NCI-H1417 treated with DMSO at 0.1 percent for 48 hours (cell line): Measurements from ENCODE around the gene NUP37.
"Not testable (repeated sequence)": the region's sequence is repeated elsewhere in the genome, so short reads cannot be mapped to it uniquely, and the experiment has no call there.

Source experiments
- DNase-seq: peaks from one replicate; lab custom pipeline; 2025; lab: John Stamatoyannopoulos, UW

The NUP37 gene, protein sequence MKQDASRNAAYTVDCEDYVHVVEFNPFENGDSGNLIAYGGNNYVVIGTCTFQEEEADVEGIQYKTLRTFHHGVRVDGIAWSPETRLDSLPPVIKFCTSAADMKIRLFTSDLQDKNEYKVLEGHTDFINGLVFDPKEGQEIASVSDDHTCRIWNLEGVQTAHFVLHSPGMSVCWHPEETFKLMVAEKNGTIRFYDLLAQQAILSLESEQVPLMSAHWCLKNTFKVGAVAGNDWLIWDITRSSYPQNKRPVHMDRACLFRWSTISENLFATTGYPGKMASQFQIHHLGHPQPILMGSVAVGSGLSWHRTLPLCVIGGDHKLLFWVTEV

GRCh38 chr12:102119674-102120563 lies at the start of gene NUP37, which contains the start of gene PARPBP:
Gene NUP37 (minus strand): TSS chr12:102120114. CDS start chr12:102118518, 1,596 bp downstream.
Gene PARPBP (plus strand): TSS chr12:102120183. CDS start chr12:102123889, 3,706 bp downstream.
- DNase-seq, result peak; percentile 54

- no peak for DNase-seq
These were observed 48.1 kb upstream of the NUP37 start for GRCh38 chr12:102167821-102168604.

DNA sequence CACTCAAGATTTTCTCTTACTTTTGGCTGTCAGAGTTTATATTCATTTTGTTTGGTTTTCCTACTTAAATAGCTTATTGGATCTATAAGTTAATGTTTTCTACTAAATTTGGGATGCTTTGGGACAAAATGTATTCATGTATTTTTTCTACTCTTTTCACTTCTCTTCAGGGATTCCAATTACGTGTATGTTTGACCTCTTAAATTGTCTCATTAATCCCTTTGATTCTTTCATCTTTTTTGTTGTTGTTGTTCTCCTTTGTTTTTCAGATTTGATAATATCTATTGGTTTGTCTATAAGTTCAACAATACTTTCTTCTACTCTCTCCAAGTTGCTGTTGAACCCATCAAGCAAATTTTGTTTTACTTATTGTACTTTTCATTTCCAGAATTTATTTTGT lies 43.5 kb upstream of the NUP37 start:
- DNase-seq, result no peak

GRCh38 chr12:102155206-102155605 lies 35.3 kb upstream of the NUP37 start:
- DNase-seq, result not testable (repeated sequence)

DNA sequence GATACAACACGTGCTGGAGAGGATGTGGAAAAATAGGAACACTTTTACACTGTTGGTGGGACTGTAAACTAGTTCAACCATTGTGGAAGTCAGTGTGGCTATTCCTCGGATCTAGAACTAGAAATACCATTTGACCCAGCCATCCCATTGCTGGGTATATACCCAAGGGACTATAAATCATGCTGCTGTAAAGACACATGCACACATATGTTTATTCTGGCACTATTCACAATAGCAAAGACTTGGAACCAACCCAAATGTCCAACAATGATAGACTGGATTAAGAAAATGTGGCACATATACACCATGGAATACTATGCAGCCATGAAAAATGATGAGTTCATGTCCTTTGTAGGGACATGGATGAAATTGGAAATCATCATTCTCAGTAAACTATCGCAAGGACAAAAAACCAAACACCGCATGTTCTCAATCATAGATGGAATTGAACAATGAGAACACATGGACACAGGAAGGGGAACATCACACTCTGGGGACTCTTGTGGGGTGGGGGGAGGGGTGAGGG lies 27.2 kb upstream of the NUP37 start:
- not testable (repeated sequence) for DNase-seq

DNA sequence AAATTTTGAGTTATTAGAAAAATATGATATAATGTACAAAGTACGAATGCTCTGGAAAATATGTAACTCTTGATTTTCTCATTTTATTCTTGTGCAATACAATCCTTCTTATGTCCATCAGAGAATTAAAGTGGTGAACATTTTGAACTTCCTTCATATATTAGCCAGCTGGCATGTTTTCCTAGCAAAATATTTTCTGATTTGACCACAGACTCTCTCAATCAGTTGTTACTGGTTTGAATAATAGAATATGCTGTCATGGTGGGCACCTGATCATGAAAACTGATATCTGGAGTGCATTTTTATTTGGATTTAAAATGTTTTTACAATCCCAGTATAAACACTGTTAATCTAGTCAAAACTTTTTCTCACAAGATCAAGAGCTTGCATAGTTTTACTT lies 24.3 kb upstream of the NUP37 start:
- no peak for DNase-seq

DNA sequence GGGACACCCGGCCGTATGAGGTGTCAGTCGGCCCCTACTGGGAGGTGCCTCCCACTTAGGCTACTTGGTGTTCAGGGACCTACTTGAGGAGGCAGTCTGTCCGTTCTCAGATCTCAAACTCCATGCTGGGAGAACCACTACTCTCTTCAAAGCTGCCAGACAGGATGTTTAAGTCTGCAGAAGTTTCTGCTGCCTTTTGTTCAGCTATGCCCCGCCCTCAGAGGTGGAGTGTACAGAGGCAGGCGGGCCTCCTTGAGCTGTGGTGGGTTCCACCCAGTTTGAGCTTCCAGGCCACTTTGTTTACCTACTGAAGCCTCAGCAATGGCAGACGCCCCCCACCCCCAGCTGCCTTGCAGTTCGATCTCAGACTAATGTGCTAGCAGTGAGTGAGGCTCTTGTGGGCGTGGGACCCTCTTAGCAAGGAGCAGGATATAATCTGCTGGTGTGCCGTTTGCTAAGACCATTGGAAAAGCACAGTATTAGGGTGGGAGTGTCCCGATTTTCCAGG lies 23.0 kb upstream of the NUP37 start:
- not testable (repeated sequence) for DNase-seq

- DNase-seq, result not testable (repeated sequence)
These were observed 17.7 kb upstream of the NUP37 start for GRCh38 chr12:102137619-102138018.

- not testable (repeated sequence) for DNase-seq
These were observed 11.5 kb upstream of the NUP37 start for GRCh38 chr12:102131442-102131841.

GRCh38 chr12:102130720-102131119 lies 10.8 kb upstream of the NUP37 start:
- DNase-seq, result not testable (repeated sequence)

DNA sequence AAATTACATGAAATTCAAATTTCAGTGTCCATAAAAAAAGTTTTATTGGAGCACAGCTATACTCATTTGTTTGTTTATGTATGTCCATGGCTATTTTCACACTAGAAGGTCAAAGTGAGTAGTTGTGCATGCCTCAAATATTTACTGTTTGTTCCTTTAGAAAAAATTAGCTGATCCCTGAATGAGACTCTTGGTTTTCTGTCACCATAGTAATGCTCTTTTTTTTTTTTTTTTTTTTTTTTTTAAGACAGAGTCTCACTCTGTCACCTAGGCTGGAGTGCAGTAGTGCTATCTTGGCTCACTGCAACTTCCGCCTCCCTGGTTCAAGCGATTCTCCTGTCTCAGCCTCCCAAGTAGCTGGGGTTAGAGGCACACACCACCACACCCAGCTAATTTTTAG lies 1.4 kb upstream of the NUP37 start:
- not testable (repeated sequence) for DNase-seq

GRCh38 chr12:102120886-102121285 lies 972 bp upstream of the NUP37 start:
- DNase-seq, result no peak

DNA sequence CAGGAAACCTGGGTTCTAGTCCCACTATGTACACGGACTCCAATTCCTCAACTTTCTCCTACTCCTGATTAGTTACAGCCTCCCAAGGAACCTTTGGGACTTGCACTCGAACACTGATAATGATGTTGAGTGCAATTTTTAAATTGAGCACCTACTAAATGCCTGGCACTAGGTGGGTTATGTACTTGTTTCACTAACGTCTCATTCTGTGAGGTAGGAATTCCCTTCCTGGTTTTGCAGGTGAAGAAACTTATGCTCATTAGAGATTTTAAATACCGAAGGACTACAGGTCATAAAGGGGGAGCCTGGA lies 605 bp upstream of the NUP37 start:
- no peak for DNase-seq

DNA sequence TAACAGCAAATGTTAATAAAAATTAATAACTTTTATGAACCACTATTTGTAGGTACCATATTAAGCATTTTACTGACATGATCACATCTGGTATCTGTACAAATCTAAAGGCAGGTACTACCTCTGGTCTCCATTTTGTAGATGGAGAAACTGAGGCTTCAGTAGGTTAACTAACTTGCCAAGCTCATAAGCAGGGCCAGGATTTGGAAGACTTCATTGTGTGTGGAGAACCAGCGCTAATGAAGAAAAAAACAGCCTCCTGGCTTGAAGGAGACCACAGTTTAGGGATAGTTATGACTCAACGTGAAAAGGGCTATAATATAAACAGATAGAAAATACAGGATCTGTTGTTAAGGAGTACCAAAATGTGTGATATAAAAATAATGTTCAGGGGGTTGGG lies 1.0 kb downstream of the NUP37 start:
- DNase-seq, result no peak

DNA sequence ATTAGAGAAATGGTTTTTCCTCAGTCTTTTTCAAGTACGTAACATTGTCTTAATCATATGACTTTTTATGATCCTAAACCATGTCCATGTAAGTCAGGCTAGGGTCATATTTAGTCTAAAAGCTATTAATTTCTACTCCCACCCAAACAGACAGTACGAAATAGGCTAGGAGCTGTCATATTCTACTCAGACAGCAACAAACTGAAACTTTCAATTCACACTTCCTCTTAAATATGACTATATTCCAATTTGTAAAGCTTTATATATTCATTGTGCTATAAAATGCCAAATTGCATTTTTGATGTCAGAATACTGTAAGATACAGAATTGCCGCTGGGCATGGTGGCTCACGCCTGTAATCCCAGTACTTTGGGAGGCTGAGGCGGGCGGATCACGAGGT lies 3.5 kb downstream of the NUP37 start:
- no peak for DNase-seq

- no peak for DNase-seq
These were observed 5.7 kb downstream of the NUP37 start for GRCh38 chr12:102114212-102114611.

- DNase-seq, result no peak
These were observed 9.1 kb downstream of the NUP37 start for GRCh38 chr12:102110782-102111181.

- no peak for DNase-seq
These were observed 11.9 kb downstream of the NUP37 start for GRCh38 chr12:102107970-102108369.

DNA sequence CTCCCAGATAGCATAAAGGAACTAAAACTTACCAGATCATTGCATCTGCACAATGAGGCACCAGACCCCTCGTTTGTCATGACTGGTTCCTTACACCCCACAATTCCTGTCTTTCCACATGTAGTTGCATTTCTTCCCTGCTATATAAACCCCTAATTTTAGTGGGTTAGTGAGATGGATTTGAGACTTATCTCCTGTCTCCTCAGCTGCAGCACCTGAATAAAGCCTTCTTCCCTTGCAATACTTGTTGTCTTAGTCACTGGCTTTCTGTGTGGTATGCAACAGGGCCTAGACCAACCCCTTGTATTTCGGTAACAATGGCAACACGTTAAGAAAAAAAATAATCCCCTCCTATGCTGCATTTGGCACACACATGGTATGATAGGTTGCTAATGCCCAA lies 13.0 kb downstream of the NUP37 start:
- DNase-seq, result no peak

GRCh38 chr12:102096855-102097254 lies 23.1 kb downstream of the NUP37 start:
- no peak for DNase-seq

GRCh38 chr12:102095677-102096263 lies 24.1 kb downstream of the NUP37 start:
- DNase-seq, result no peak
